HepG2 (cell line): ENCODE data around the gene CCDC9B. TPM values are rescaled to one million over a fixed set of nuclear protein-coding genes. Genes with fewer than 3 reads are reported as not detected.
A peak's percentile ranks its signal among the peaks of the same experiment; 100 is the strongest.

Experiments
- ATAC-seq: fragments of 200-7000 bp; cut with Tn5 transposase; 3 replicates; pipeline ENCODE4 v1.9.1; 2020; ENCODE audit warnings: mild to moderate bottlenecking, moderate library complexity
- BruUV-seq: library from RNA; stranded (reverse); fragments of 400-500 nt; replicated peaks from 2 replicates; lab custom pipeline; 2021; lab: Mats Ljungman, UMichigan
- CTCF ChIA-PET: fragments of 300-600 bp; formaldehyde crosslinking; extraction: SDS; loops from one replicate; lab custom pipeline; 2021; ENCODE audit warnings: low total read pairs, inconsistent platforms, low intra/inter-chr PET ratio; lab: Yijun Ruan, JAX
- POLR2A ChIA-PET: fragments of 350-600 bp; sonication (Branson Sonifier 250); formaldehyde crosslinking; loops from one replicate; lab custom pipeline; 2020; ENCODE audit warnings: antibody characterized with exemption, inconsistent platforms; lab: Yijun Ruan, JAX
- DNase-seq: peaks from one replicate; pipeline ENCODE4 v3.0.0-alpha.2; 2015; ENCODE audit warnings: low spot score
- FAIRE-seq: peaks from 3 replicates; lab custom pipeline; 2011; peaks lifted over from hg19 to GRCh38; lab: Jason Lieb, UNC
- H2AFZ ChIP-seq: one replicate; pipeline ENCODE4 v1.6.1; 2011; ENCODE audit warnings: low read length, inconsistent platforms
- H3K27ac ChIP-seq: fragments of 300-600 bp; 3 replicates; pipeline ENCODE4 v1.8.0; 2011; ENCODE audit warnings: mixed run types, mild to moderate bottlenecking, mixed read lengths, low read length, inconsistent platforms; ENCODE audit not compliant: insufficient read depth; ENCODE audit errors: extremely low read length
- H3K27me3 ChIP-seq, 2 experiments: fragments of 200-600 bp in 1 of 2; 2 replicates in 1 of 2; 3 replicates in 1 of 2; pipeline versions ENCODE4 v1.6.0 to v1.8.0; 2011; ENCODE audit warnings: low read length in 2 of 2, mild to moderate bottlenecking in 2 of 2, moderate library complexity in 2 of 2, inconsistent platforms in 1 of 2; ENCODE audit not compliant: insufficient read depth in 2 of 2, control insufficient read depth in 1 of 2
- H3K36me3 ChIP-seq, 2 experiments: fragments of 200-600 bp in 1 of 2; replicated peaks in 1 of 2; 2 replicates in 1 of 2; 3 replicates in 1 of 2; pipeline versions ENCODE4 v1.5.1 to v1.8.0; 2011; ENCODE audit warnings: low read length in 2 of 2, inconsistent platforms in 1 of 2; ENCODE audit not compliant: insufficient read depth in 2 of 2, control insufficient read depth in 1 of 2
- H3K4me1 ChIP-seq: 2 replicates; pipeline ENCODE4 v1.5.1; 2012; ENCODE audit warnings: low read length, inconsistent platforms; ENCODE audit not compliant: insufficient read depth
- H3K4me2 ChIP-seq: 2 replicates; pipeline ENCODE4 v1.6.0; 2011; ENCODE audit warnings: low read depth, low read length, inconsistent platforms
- H3K4me3 ChIP-seq, 3 experiments: fragments of 200-600 bp in 1 of 3; sonication (generic), shearing (Covaris generic) in 1 of 3; replicated peaks in 1 of 3; 2 replicates each; pipeline ENCODE4 v1.5.1; 2011 to 2016; ENCODE audit warnings: low read length in 3 of 3, inconsistent platforms in 2 of 3, low read depth in 2 of 3, mild to moderate bottlenecking in 2 of 3, control low read depth in 1 of 3, mixed read lengths in 1 of 3; ENCODE audit not compliant: insufficient read depth in 1 of 3
- H3K79me2 ChIP-seq: one replicate; pipeline ENCODE4 v1.6.1; 2011; ENCODE audit warnings: low read length, inconsistent platforms; ENCODE audit not compliant: insufficient read depth
- H3K9ac ChIP-seq: 2 replicates; pipeline ENCODE4 v1.6.0; 2011; ENCODE audit warnings: mild to moderate bottlenecking, low read depth, low read length, inconsistent platforms; ENCODE audit not compliant: insufficient read depth
- H3K9me3 ChIP-seq: 2 replicates; pipeline ENCODE4 v1.5.1; 2012; ENCODE audit warnings: mild to moderate bottlenecking, low read length
- H4K20me1 ChIP-seq: 2 replicates; pipeline ENCODE4 v1.6.0; 2011; ENCODE audit warnings: inconsistent platforms, mild to moderate bottlenecking, low read length, moderate library complexity; ENCODE audit not compliant: insufficient read depth
- DR1 ChIP-seq: sonication (generic); formaldehyde crosslinking; IDR thresholded peaks from 2 replicates; pipeline ENCODE4 v1.8.0; 2021; ENCODE audit warnings: mild to moderate bottlenecking, missing genetic modification reagents, inconsistent platforms
- SP5 ChIP-seq: IDR thresholded peaks from 2 replicates; pipeline ENCODE4 v1.6.1; 2016; ENCODE audit warnings: low read depth, borderline replicate concordance
- SRSF1 ChIP-seq: fragments of 200-400 bp; formaldehyde crosslinking; optimal IDR thresholded peaks from 2 replicates; pipeline ENCODE3; 2017; ENCODE audit warnings: mild to moderate bottlenecking, low read depth, low read length, moderate library complexity
- TP53 ChIP-seq: sonication (generic); formaldehyde crosslinking; conservative IDR thresholded peaks from 2 replicates; pipeline ENCODE4 v1.4.0; 2020; ENCODE audit warnings: missing genetic modification reagents
- ZNF281 ChIP-seq: sonication (generic); formaldehyde crosslinking; IDR thresholded peaks from 2 replicates; pipeline ENCODE4 v1.4.0; 2020; ENCODE audit warnings: missing genetic modification reagents, borderline replicate concordance
- ZNF691 ChIP-seq: sonication (generic); formaldehyde crosslinking; IDR thresholded peaks from 2 replicates; pipeline ENCODE4 v1.4.0; 2020; ENCODE audit warnings: missing genetic modification reagents, low read depth, mild to moderate bottlenecking, borderline replicate concordance
- WGBS: methylation state at CpG from one replicate; pipeline ENCODE4 v1.1.6; 2017; ENCODE audit warnings: low lambda C conversion rate; 5-methylcytosine and 5-hydroxymethylcytosine counted together
- in situ Hi-C: cut with HindIII; loops from 2 replicates; pipeline ENCODE4 v1.10.0; 2017; ENCODE audit warnings: low pct_unique_long_range_greater_than_20kb; ENCODE audit not compliant: extremely low pct_ligation_motif_present
- intact Hi-C: fragments of 100-400 bp; cut with micrococcal nuclease; formaldehyde crosslinking; loops from one replicate; pipeline ENCODE4 v1.10.0; 2022; ENCODE audit not compliant: unreplicated experiment
- polyA plus RNA-seq, 8 experiments: library from polyadenylated mRNA; depleted of rRNA in 3 of 8; stranded (reverse) in 7 of 8; unstranded in 1 of 8; fragments of >200 nt; fragmentation: Illumina TruSeq in 4 of 8; extraction: Trizol in 4 of 8; gene quantifications; 2 replicates each; pipeline versions ENCODE4 v1.2.1 to v1.2.3, GENCODE V29; 2011 to 2016; ENCODE audit warnings: low read depth in 4 of 8, missing spikeins in 1 of 8, mixed read lengths in 1 of 8; ENCODE audit not compliant: insufficient read depth in 1 of 8
- total RNA-seq, 5 experiments: library from RNA; depleted of rRNA; stranded (reverse); fragments of >200 nt; fragmentation: Illumina TruSeq; extraction: Trizol; gene quantifications; 2 replicates each; pipeline ENCODE4 v1.2.3, GENCODE V29; 2016; ENCODE audit warnings: low read depth in 1 of 5

The CCDC9B gene
- total and polyA plus RNA-seq, 2 of the 13 experiments (the other 11 are each of a cell fraction or from before 2014, with no cell fraction given) = 0.98 to 1.6 TPM

GRCh38 chr15:40381818-40382529, 41.2 kb upstream of the CCDC9B start:
- no TSS peak for BruUV-seq
- in situ Hi-C loops = no loop called here
- peaks cover 7 to 12% of the 10 kb centered on the region in 2 experiments for H3K36me3 ChIP-seq
- H3K9me3 ChIP-seq = no peaks in the 10 kb centered on the region
- DNase-seq (no peak), FAIRE-seq (no peak)
- H3K9ac ChIP-seq = peak overlapping the region; percentile 31; the same call in 1 of the 2 replicates
- no peak overlapping the region for H3K27ac ChIP-seq
- TF ChIP-seq ZNF691 (CRISPR knock-in tag) (peak; percentile 13; the same call in 1 of the 2 replicates), SP5 (CRISPR knock-in tag) (peak; percentile 42; the same call in 1 of the 2 replicates), TP53 (no peak), DR1 (CRISPR knock-in tag) (no peak), ZNF281 (no peak), SRSF1 (no peak)
- TF ChIP-seq, all 625 proteins: peak for 2
- H3K4me1 ChIP-seq = peaks cover 40% of the 10 kb centered on the region
- ChIA-PET CTCF (no interaction called here), POLR2A (interaction anchor here (1.1 to 2.5 kb wide), 3 partner anchors 13 to 32 kb away, joined by 3 to 19 read pairs (median 3); partner anchors contain the start of gene IVD)
- peak overlapping the region; percentile 73 to 92 (median 79); a peak in 5 of 6 replicates for H3K4me3 ChIP-seq
- H4K20me1 ChIP-seq = no peaks in the 10 kb centered on the region
- H3K4me2 ChIP-seq = peak overlapping the region; percentile 91
- peak; percentile 6; the same call in 1 of the 3 replicates for ATAC-seq
- peaks cover 26% of the 10 kb centered on the region for H3K79me2 ChIP-seq
- H3K27me3 ChIP-seq = no peaks in the 10 kb centered on the region; a peak in 1 of 5 replicates
- peak overlapping the region; percentile 72 for H2AFZ ChIP-seq
- intact Hi-C loops = loop anchor here (2.0 kb wide), 1 partner anchor 23 kb away; the partner anchor contains the start of gene IVD
- 8% methylated on average over 11 of the region's 11 CpGs for WGBS
